ENCODE measurements around the gene VPS35.
A peak's percentile ranks its signal among the peaks of the same experiment; 100 is the strongest.
"Not testable (repeated sequence)": the region's sequence is repeated elsewhere in the genome, so short reads cannot be mapped to it uniquely, and the experiment has no call there.

Gene VPS35

DNA sequence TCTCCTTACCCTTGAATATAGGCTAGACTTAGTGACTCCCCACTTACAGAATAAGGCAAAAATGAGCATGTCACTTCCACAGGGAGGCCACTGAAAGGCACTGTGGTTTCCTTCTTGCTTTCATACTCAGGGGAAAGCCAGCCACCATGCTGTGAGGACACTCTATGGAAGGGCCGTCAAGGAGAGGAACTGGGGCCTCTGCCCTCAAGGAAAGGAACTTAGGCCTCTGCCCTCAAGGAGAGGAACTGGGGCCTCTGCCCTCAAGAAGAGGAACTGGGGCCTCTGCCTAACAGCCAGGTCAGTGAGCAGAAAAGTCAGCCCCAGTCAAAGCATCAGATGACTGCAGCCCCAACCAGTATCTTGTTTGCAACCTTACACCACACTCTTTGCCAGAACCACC, 30.1 kb downstream of the VPS35 start:
- no peak for DNase-seq (ENCODE audit: low read depth)

DNA sequence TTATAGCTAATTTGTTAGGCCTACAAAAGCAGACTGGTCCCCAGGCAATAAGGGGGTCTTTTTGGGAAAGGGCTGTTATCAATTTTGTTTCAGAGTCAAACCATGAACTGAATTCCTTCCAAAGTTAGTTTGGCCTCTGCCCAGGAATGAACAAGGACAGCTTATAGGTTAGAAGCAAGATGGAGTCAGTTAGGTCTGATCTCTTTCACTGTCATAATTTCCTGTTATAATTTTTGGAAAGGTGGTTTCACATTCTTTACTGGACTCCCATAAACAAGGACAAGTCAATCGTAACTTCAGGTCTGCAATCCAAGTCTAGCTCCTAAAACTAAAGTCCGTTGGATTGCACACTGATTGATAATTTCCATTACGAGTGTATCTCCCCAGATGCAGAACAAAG, 37.7 kb downstream of the VPS35 start:
- DNase-seq (ENCODE audit: low read depth), result no peak

DNA sequence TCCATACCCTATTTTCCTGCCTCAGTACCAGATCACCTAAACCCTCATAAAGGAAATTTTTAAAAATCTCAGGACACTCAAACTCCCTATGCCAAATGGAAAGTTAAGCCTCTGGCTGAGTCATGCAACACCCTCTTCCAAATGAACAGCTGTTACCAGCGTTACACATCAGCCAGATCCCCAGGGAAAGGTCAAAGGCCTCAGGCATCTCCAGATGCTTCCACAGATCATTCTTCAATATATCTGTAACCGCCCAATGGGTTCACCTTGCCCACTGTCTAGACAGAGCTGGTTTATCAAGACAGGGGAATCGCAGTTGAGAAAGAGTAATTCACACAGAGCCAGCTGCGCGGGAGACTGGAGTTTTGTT, 38.7 kb downstream of the VPS35 start:
- DNase-seq (ENCODE audit: low read depth), result no peak

- DNase-seq (ENCODE audit: low read depth), result no peak
Observed at GRCh38 chr16:46649588-46650253, 39.3 kb downstream of the VPS35 start.

GRCh38 chr16:46648656-46649055, 40.3 kb downstream of the VPS35 start:
- DNase-seq (ENCODE audit: low read depth), result no peak

DNA sequence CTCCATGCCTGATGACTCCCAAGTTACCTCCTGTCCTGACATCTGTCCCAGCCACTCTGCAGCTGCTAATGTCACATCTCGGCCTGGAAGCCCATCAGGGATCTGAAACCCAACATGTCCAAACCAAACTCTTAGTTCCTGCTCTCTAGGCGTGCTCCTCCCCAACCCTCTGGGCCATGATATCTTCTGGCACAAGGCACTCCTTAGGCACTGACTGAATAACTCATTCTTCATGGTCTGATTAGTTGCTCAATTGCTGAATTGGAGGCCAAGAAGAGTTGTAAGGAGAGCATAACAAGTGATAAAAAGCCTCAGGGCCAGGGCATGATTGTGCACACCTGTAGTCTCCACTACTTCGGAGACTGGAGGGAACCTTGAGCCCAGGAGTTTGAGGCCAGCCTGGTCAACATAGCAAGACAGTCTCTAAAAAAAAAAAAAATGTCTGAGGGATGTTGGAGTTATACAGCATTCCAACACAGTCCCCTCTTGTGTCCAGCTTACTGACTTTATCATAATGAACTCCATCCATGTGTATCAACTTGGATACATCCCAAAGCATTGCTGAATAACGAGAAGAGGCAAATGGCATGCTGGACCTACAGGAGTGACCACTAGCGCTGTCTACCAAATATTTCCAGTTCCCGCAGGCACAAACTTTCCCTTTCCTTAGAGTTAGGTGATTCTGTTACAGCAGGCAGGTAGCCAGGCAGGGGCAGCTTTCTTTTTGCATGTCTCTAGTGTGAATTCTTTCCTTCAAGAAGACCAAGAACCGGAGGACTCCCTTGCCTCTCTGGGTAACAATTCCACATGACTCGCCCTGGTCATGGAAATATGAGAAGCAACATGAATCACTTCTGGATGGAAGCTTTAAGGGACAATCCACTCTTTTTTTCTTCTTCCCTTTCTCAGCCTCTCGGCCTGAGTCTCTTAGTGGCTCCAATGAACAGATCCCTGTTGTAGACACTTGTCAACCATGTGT, 49.7 kb downstream of the VPS35 start:
- DNase-seq (ENCODE audit: low read depth), result no peak

GRCh38 chr16:46632778-46633733, 55.9 kb downstream of the VPS35 start:
- no peak for DNase-seq (ENCODE audit: low read depth)

DNA sequence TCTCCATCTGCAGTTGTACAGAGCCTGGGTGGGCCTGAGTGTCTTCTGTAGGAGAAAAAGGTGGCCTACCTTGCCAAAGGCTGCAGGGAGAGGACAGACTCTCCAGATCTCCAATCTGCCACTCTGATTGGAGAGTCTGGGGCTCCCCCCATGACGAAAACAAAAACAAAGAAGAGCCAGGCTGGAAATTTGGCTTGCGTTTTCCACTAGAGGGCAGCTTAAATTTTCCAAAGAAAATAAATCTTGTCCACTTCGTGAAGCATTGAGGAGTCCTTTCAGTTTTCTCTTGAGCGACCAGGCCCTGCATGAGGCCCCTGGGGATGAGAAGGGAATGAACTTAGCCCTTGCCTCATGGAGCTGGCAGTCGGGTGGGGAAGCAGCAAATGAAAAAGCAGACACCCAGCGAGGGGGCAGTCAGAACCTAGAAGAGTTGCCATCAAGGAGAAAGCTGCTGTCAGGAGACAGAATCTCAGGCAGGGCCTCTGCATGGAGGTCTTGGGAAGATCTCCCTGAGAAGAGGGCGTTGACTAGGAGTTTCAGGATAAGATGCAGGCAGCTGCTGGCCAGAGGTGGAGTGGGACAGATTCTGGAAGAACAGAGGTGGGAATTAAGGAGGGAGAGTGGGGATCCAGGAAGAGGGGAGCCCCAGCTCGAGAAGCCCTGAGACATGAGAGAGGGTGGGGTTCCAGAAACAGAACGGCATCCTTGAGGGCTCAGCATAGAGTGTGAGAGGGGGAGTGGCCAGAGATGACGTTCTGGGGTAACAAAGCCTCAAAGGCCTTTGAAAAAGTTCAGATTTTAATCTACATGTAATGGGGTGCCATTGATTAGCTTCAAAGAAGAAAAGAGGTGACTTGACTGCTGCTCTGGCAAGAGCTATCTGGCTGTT, 59.4 kb downstream of the VPS35 start:
- no peak for DNase-seq (ENCODE audit: low read depth)

GRCh38 chr16:46627746-46628145, 61.2 kb downstream of the VPS35 start:
- no peak for DNase-seq (ENCODE audit: low read depth)

- DNase-seq (ENCODE audit: low read depth), result not testable (repeated sequence)
Observed at GRCh38 chr16:46626681-46627080, 62.3 kb downstream of the VPS35 start.

DNA sequence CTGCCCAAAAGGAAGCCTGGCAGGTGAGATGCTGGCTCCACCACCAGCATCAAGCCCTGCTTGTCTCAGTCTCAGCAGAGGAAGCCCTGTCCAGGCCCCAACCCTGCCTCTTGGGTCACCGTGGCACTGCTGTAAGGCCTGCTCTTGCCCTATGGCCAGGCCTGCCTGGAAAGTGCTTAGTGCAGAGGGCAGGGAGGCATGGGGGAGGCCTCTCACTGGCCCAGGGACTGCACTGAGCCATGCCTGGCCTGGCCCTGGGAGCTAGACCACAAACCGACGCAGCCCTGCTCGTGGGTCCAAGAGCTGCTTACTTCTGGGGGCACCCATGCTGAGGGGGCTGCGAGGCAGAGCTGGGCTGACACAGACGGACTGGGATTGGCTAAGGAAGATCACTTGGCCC, 64.1 kb downstream of the VPS35 start:
- DNase-seq (ENCODE audit: low read depth), result not testable (repeated sequence)

GRCh38 chr16:46623707-46624106, 65.3 kb downstream of the VPS35 start:
- not testable (repeated sequence) for DNase-seq (ENCODE audit: low read depth)

DNA sequence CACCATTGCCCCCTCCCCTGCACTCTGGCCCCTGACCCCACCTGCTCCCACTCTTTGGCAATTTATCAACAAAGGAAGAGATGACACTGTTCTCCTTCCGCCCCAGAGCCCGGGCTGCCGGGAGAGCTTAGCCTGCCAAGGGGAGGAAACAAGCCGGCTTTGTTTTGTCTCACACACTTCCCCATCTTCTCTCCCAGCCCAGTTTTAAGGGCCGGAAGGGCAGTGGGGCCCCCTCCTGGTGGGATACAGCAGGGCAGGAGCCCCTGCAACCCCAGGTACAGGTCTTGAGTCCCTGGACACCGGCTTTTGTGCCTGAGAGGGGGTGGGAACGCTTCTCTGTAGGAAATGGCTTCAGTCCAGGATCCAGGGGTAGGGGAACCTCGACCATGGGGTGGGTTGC, 65.7 kb downstream of the VPS35 start:
- not testable (repeated sequence) for DNase-seq (ENCODE audit: low read depth)

DNA sequence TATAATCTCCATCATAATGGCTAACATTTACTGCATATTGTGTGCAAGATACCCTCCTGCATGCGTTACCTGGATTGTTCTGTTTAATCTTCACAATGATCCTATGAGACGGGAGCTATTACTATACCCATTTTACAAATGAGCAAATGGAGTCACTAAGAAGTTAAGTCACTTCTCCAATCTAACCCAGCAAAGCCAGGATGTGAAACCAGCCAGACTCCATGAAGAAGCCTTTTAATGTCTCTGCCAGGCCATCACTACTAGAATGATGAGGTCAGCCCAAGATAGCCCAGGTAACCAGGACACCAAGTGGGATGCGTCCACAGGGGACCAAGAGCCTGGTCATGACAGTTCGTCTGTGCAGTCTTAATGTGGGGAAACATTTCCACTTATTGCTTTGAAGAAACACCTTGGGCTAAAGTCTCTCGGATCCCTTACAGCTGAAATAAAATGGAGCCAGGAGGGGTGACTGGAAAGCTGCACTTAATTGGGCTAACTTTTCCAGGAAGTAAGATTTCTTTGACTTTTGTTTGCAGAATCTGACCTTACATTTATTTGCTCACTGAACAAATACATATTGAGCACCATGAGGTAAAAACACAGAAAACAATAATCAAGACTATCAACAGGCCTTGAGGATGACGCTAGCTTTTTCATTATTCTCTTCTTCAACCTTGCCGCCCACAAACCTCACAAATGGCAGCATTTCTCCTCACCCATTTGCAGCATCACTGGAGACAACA, 66.9 kb downstream of the VPS35 start:
- DNase-seq (ENCODE audit: low read depth), result no peak

GRCh38 chr16:46621006-46621933, 67.7 kb downstream of the VPS35 start, which contains the start of gene SHCBP1:
SHCBP1 (minus strand) TSS chr16:46621379; CDS start chr16:46621359, 20 bp downstream.
- peak; percentile 63 for DNase-seq (ENCODE audit: low read depth)

DNA sequence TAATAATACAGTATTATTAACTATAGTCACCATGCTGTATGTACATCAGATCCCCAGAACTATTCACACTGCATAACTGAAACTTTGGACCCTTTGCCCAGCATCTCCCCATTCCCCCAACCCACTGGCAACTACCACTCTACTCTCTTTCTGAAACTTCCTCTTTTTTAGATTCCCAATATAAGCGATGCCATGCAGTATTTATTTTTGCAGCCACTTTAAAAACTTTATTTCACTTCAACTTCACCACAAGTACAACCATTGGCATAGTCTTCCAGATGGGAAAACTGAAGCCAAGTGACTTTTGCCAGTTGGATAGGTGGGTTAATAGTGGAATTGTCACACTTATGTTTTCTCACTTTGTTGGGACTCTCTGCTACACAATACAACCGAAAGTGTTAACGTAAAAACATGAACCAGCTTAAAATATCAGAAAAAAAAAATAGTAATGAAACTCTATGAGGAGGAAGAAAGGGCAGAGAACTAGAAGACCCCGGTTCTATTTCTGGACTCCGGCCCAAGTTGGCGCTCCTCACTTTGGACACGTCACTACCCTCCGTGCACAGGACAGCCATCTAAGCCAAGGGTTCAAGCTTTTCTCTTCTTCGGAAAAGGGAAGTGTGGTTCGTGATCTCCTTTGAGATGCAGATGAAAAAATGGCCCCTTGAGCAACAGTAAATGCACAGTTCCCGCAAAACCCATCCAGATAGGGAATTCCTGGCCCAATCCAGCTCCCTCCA, 68.5 kb downstream of the VPS35 start:
- DNase-seq (ENCODE audit: low read depth), result no peak

GRCh38 chr16:46618516-46618915, 70.5 kb downstream of the VPS35 start:
- no peak for DNase-seq (ENCODE audit: low read depth)

DNA sequence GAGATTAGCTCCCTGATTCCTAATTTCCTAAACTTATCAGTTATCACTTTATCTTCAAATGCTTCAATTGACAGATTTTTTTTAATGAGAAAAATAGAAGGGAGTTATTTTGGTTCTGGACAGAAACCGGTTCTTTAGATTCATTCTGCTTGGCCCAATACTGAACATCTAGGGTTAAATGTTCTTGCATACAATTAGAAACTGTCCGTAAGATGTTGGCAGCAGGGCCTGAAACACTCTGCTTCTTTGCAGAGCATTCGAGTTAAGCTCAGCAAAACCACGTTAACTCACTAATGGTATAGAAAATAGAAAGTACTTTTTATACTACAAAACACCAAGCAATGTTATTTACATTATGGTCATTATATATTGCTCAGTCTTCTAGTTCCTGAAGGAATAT, 75.0 kb downstream of the VPS35 start:
- no peak for DNase-seq (ENCODE audit: low read depth)

Data from stimulated activated CD8-positive, alpha-beta memory T cell treated with anti-CD3 and anti-CD28 coated beads, Interleukin-4, amount 100 ng/mL, for 24 hours (primary cell).